ENCODE data around the gene FOXO3.

Gene FOXO3

GRCh38 chr6:108721286-108721685 is 160.6 kb downstream of the FOXO3 start:
- TF ChIP-seq CTCF (IDR thresholded peaks at IDR 0.05; ENCODE audit: insufficient read depth, low read length, poor library complexity, severe bottlenecking): no peak
- H3K36me3 ChIP-seq (ENCODE audit: control insufficient read depth, insufficient read depth, low read length): no peaks in the 10 kb centered on the region
- DNase-seq (ENCODE audit: extremely low read depth, insufficient read length): no peak
- H3K27me3 ChIP-seq (replicated peaks; ENCODE audit: control insufficient read depth, insufficient read depth, low read length): no peaks in the 10 kb centered on the region
- no peak overlapping the region for H3K4me3 ChIP-seq (replicated peaks; ENCODE audit: low read depth, low read length)

GRCh38 chr6:108723594-108723993 is 162.9 kb downstream of the FOXO3 start:
- H3K4me3 ChIP-seq (replicated peaks; ENCODE audit: low read depth, low read length): no peak overlapping the region
- DNase-seq (ENCODE audit: extremely low read depth, insufficient read length): no peak

GRCh38 chr6:108726726-108727339 is 166.1 kb downstream of the FOXO3 start:
- no peaks in the 10 kb centered on the region for H3K27me3 ChIP-seq (replicated peaks; ENCODE audit: control insufficient read depth, insufficient read depth, low read length)
- H3K4me3 ChIP-seq (replicated peaks; ENCODE audit: low read depth, low read length): no peak overlapping the region
- TF ChIP-seq CTCF (IDR thresholded peaks at IDR 0.05; ENCODE audit: insufficient read depth, low read length, poor library complexity, severe bottlenecking): no peak
- H3K36me3 ChIP-seq (ENCODE audit: control insufficient read depth, insufficient read depth, low read length): no peaks in the 10 kb centered on the region
- DNase-seq (ENCODE audit: extremely low read depth, insufficient read length): no peak

More at GRCh38 chr6:108723594-108723993, 162.9 kb downstream of the FOXO3 start:
- no peaks in the 10 kb centered on the region for H3K27me3 ChIP-seq (replicated peaks; ENCODE audit: control insufficient read depth, insufficient read depth, low read length)
- H3K36me3 ChIP-seq (ENCODE audit: control insufficient read depth, insufficient read depth, low read length): no peaks in the 10 kb centered on the region
- TF ChIP-seq CTCF (IDR thresholded peaks at IDR 0.05; ENCODE audit: insufficient read depth, low read length, poor library complexity, severe bottlenecking): no peak

- no peaks in the 10 kb centered on the region for H3K27me3 ChIP-seq (replicated peaks; ENCODE audit: control insufficient read depth, insufficient read depth, low read length)
- no peak overlapping the region for H3K4me3 ChIP-seq (replicated peaks; ENCODE audit: low read depth, low read length)
- no peaks in the 10 kb centered on the region for H3K36me3 ChIP-seq (ENCODE audit: control insufficient read depth, insufficient read depth, low read length)
- no peak for TF ChIP-seq CTCF (IDR thresholded peaks at IDR 0.05; ENCODE audit: insufficient read depth, low read length, poor library complexity, severe bottlenecking)
- DNase-seq (ENCODE audit: extremely low read depth, insufficient read length): no peak
Observed at GRCh38 chr6:108727966-108728730, 167.4 kb downstream of the FOXO3 start.

- Histone ChIP-seq H3K27me3 (replicated peaks; ENCODE audit: control insufficient read depth, insufficient read depth, low read length) (no peaks in the 10 kb centered on the region), H3K36me3 (ENCODE audit: control insufficient read depth, insufficient read depth, low read length) (no peaks in the 10 kb centered on the region), H3K4me3 (replicated peaks; ENCODE audit: low read depth, low read length) (no peak overlapping the region)
- no peak for DNase-seq (ENCODE audit: extremely low read depth, insufficient read length)
- TF ChIP-seq CTCF (IDR thresholded peaks at IDR 0.05; ENCODE audit: insufficient read depth, low read length, poor library complexity, severe bottlenecking): no peak
Observed at GRCh38 chr6:108728826-108729225, 168.1 kb downstream of the FOXO3 start.
